ENCODE measurements around the gene CDC73.
"Not testable (repeated sequence)": the region's sequence is repeated elsewhere in the genome, so short reads cannot be mapped to it uniquely, and the experiment has no call there.

CDC73 gene

GRCh38 chr1:193113258-193113991 is 8.4 kb upstream of the CDC73 start:
- TF ChIP-seq CTCF (conservative IDR thresholded peaks at IDR 0.05; ENCODE audit: low read depth, low read length) = no peak
- H3K4me3 ChIP-seq (ENCODE audit: low read depth, low read length) = no peak overlapping the region
- DNase-seq (ENCODE audit: low read depth) = no peak

- TF ChIP-seq CTCF (conservative IDR thresholded peaks at IDR 0.05; ENCODE audit: low read depth, low read length) = no peak
- no peak for DNase-seq (ENCODE audit: low read depth)
These were observed 7.9 kb upstream of the CDC73 start for GRCh38 chr1:193113992-193114332.

GRCh38 chr1:193114485-193115095 is 7.2 kb upstream of the CDC73 start:
- no peak overlapping the region for H3K4me3 ChIP-seq (ENCODE audit: low read depth, low read length)
- no peak for TF ChIP-seq CTCF (conservative IDR thresholded peaks at IDR 0.05; ENCODE audit: low read depth, low read length)
- DNase-seq (ENCODE audit: low read depth) = no peak

More at GRCh38 chr1:193113992-193114332, 7.9 kb upstream of the CDC73 start:
- no peak overlapping the region for H3K4me3 ChIP-seq (ENCODE audit: low read depth, low read length)

- DNase-seq (ENCODE audit: low read depth) = peak; percentile 98
- TF ChIP-seq CTCF (conservative IDR thresholded peaks at IDR 0.05; ENCODE audit: low read depth, low read length) = no peak
- peak overlapping the region; percentile 11 for H3K4me3 ChIP-seq (ENCODE audit: low read depth, low read length)
These were observed 6.1 kb upstream of the CDC73 start for GRCh38 chr1:193115629-193116227.

GRCh38 chr1:193117167-193117566 is 4.7 kb upstream of the CDC73 start:
- not testable (repeated sequence) for DNase-seq (ENCODE audit: low read depth); H3K4me3 ChIP-seq (ENCODE audit: low read depth, low read length)

GRCh38 chr1:193118194-193118593 is 3.6 kb upstream of the CDC73 start:
- H3K4me3 ChIP-seq (ENCODE audit: low read depth, low read length) = no peak overlapping the region
- TF ChIP-seq CTCF (conservative IDR thresholded peaks at IDR 0.05; ENCODE audit: low read depth, low read length) = no peak
- no peak for DNase-seq (ENCODE audit: low read depth)

- no peak for TF ChIP-seq CTCF (conservative IDR thresholded peaks at IDR 0.05; ENCODE audit: low read depth, low read length)
- H3K4me3 ChIP-seq (ENCODE audit: low read depth, low read length) = no peak overlapping the region
These were observed 2.8 kb upstream of the CDC73 start for GRCh38 chr1:193118803-193119730.

More at GRCh38 chr1:193118803-193119730, 2.8 kb upstream of the CDC73 start:
- DNase-seq (ENCODE audit: low read depth) = no peak

Measured in choroid plexus epithelial cell (primary cell).